ENCODE data around the gene PCDHB5.

- TF ChIP-seq CTCF (IDR thresholded peaks at IDR 0.05), result no peak
- TF ChIP-seq POLR2AphosphoS5 (IDR thresholded peaks at IDR 0.05), result no peak
- TF ChIP-seq EP300 (IDR thresholded peaks at IDR 0.05), result no peak
These were observed 45.3 kb downstream of the PCDHB5 start for GRCh38 chr5:141180313-141180712.

Data from suprapubic skin (tissue), 4 donors.